ENCODE data around the gene ATP4A.
"Not testable (repeated sequence)": the region's sequence is repeated elsewhere in the genome, so short reads cannot be mapped to it uniquely, and the experiment has no call there.

ATP4A gene

DNA sequence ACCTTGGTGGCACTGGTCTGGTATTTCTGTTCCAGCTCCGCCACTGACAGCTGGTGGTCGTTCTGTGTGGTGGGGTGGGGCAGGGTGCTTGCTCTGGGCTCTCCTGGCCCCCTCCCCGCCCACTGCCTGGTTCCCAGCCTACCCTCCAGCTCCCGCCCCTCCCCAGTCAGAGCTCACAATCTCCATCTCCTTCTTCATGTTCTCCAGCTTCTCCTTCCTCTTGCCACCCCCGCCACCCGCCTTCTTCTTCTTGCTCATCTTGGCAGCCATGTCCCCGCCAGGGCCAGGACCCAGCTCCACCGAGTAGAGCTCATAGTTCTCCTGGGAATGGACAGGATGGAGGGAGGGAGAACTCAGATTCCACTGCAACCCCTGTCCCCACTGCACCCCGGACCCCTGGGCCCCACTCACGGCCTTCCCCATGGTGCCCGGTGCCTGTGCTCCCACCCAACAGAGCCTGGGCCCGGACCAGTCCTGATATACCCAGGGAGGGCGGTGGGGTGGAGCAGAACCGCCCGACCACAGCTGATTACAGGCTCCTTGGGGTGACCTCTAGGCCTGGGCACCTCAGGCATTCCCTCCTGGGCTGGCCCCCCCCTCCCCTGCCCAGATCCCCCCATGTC, at the start of gene ATP4A:
Gene ATP4A, minus strand, starts transcription at position 452 of the 623 bp plus-strand sequence. Its CDS starts 29 bp downstream, at position 423.
- no peaks in the 10 kb centered on the region for H3K36me3 ChIP-seq (ENCODE audit: control insufficient read depth, insufficient read depth, low read length)
- peaks cover 27% of the 10 kb centered on the region for H3K27me3 ChIP-seq (ENCODE audit: control insufficient read depth, insufficient read depth, low read length)
- no peak within 1 kb of the TSS for H3K9ac ChIP-seq (ENCODE audit: low read length)
- H3K4me3 ChIP-seq (ENCODE audit: low read length) = no peak within 1 kb of the TSS
- H3K4me1 ChIP-seq (ENCODE audit: control insufficient read depth, insufficient read depth, low read length) = peaks cover 2% of the 10 kb centered on the region
- H3K9me3 ChIP-seq (ENCODE audit: control insufficient read depth, low read length) = no peaks in the 10 kb centered on the region

- Histone ChIP-seq H3K9ac (ENCODE audit: low read length) (peak within 1 kb of the TSS; percentile 95), H3K9me3 (ENCODE audit: control insufficient read depth, low read length) (no peaks in the 10 kb centered on the region), H3K4me1 (ENCODE audit: control insufficient read depth, insufficient read depth, low read length) (peaks cover 13% of the 10 kb centered on the region), H3K36me3 (ENCODE audit: control insufficient read depth, insufficient read depth, low read length) (no peaks in the 10 kb centered on the region), H3K27me3 (ENCODE audit: control insufficient read depth, insufficient read depth, low read length) (no peaks in the 10 kb centered on the region), H3K4me3 (ENCODE audit: low read length) (peak within 1 kb of the TSS; percentile 66)
Measured at GRCh38 chr19:35612559-35613321, 49.3 kb upstream of the ATP4A start, which contains the start of gene HAUS5. Gene HAUS5 (plus strand): TSS chr19:35612735. CDS start chr19:35612795, 60 bp downstream.

DNA sequence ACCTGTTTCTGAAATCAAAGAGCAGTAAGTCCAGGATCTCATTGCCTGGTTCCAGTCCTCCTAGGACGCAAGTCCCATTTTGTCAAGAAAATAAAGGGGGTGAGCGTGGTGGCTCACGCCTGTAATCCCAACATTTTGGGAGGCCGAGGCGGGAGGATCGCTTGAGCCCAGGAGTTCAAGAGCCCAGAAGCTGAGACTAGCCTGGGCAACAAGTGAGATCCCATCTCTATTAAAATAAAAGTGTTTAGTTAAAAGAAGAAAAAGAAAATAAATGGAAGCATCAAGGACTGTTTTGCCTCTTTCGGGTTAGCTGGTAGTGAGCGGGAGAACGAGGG, 48.7 kb upstream of the ATP4A start:
- Histone ChIP-seq H3K9ac (ENCODE audit: low read length) (peak overlapping the region; percentile 95), H3K36me3 (ENCODE audit: control insufficient read depth, insufficient read depth, low read length) (no peaks in the 10 kb centered on the region), H3K4me1 (ENCODE audit: control insufficient read depth, insufficient read depth, low read length) (peaks cover 13% of the 10 kb centered on the region), H3K4me3 (ENCODE audit: low read length) (peak overlapping the region; percentile 66), H3K9me3 (ENCODE audit: control insufficient read depth, low read length) (no peaks in the 10 kb centered on the region), H3K27me3 (ENCODE audit: control insufficient read depth, insufficient read depth, low read length) (no peaks in the 10 kb centered on the region)

GRCh38 chr19:35609851-35610353, 46.4 kb upstream of the ATP4A start:
- Histone ChIP-seq H3K9me3 (ENCODE audit: control insufficient read depth, low read length) (no peaks in the 10 kb centered on the region), H3K4me1 (ENCODE audit: control insufficient read depth, insufficient read depth, low read length) (peaks cover 16% of the 10 kb centered on the region), H3K27me3 (ENCODE audit: control insufficient read depth, insufficient read depth, low read length) (no peaks in the 10 kb centered on the region), H3K9ac (ENCODE audit: low read length) (no peak overlapping the region), H3K4me3 (ENCODE audit: low read length) (no peak overlapping the region), H3K36me3 (ENCODE audit: control insufficient read depth, insufficient read depth, low read length) (no peaks in the 10 kb centered on the region)

- H3K27me3 ChIP-seq (ENCODE audit: control insufficient read depth, insufficient read depth, low read length) = no peaks in the 10 kb centered on the region
- H3K9ac ChIP-seq (ENCODE audit: low read length) = no peak overlapping the region
- H3K9me3 ChIP-seq (ENCODE audit: control insufficient read depth, low read length) = no peaks in the 10 kb centered on the region
- H3K36me3 ChIP-seq (ENCODE audit: control insufficient read depth, insufficient read depth, low read length) = no peaks in the 10 kb centered on the region
- peaks cover 18% of the 10 kb centered on the region for H3K4me1 ChIP-seq (ENCODE audit: control insufficient read depth, insufficient read depth, low read length)
- H3K4me3 ChIP-seq (ENCODE audit: low read length) = no peak overlapping the region
Measured at GRCh38 chr19:35608251-35608650, 44.8 kb upstream of the ATP4A start.

GRCh38 chr19:35607661-35608060, 44.2 kb upstream of the ATP4A start:
- no peaks in the 10 kb centered on the region for H3K9me3 ChIP-seq (ENCODE audit: control insufficient read depth, low read length)
- H3K4me3 ChIP-seq (ENCODE audit: low read length) = no peak overlapping the region
- no peaks in the 10 kb centered on the region for H3K27me3 ChIP-seq (ENCODE audit: control insufficient read depth, insufficient read depth, low read length)
- no peaks in the 10 kb centered on the region for H3K36me3 ChIP-seq (ENCODE audit: control insufficient read depth, insufficient read depth, low read length)
- H3K4me1 ChIP-seq (ENCODE audit: control insufficient read depth, insufficient read depth, low read length) = peaks cover 13% of the 10 kb centered on the region
- no peak overlapping the region for H3K9ac ChIP-seq (ENCODE audit: low read length)

- H3K9ac ChIP-seq (ENCODE audit: low read length); H3K9me3 ChIP-seq (ENCODE audit: control insufficient read depth, low read length); H3K27me3 ChIP-seq (ENCODE audit: control insufficient read depth, insufficient read depth, low read length): not testable (repeated sequence)
Measured at GRCh38 chr19:35607170-35607569, 43.7 kb upstream of the ATP4A start.

DNA sequence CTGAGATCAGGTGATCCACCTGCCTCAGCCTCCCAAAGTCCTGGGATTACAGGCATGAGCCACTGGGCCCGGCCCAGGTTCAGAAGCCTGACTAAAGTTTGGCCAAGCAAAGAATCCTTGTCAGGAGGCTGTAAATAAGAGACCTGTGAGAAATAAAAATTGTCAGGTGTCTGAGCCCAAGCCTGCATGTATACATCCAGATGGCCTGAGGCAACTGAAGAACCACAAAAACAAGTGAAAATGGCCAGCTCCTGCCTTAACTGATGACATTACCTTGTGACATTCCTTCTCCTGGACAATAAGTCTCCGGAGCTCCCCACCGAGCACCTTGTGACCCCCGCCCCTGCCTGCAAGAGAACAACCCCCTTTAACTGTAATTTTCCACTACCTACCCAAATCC, 41.0 kb upstream of the ATP4A start:
- H3K4me3 ChIP-seq (ENCODE audit: low read length); H3K4me1 ChIP-seq (ENCODE audit: control insufficient read depth, insufficient read depth, low read length): not testable (repeated sequence)

More at GRCh38 chr19:35607170-35607569, 43.7 kb upstream of the ATP4A start:
- not testable (repeated sequence) for H3K36me3 ChIP-seq (ENCODE audit: control insufficient read depth, insufficient read depth, low read length); H3K4me3 ChIP-seq (ENCODE audit: low read length); H3K4me1 ChIP-seq (ENCODE audit: control insufficient read depth, insufficient read depth, low read length)

DNA sequence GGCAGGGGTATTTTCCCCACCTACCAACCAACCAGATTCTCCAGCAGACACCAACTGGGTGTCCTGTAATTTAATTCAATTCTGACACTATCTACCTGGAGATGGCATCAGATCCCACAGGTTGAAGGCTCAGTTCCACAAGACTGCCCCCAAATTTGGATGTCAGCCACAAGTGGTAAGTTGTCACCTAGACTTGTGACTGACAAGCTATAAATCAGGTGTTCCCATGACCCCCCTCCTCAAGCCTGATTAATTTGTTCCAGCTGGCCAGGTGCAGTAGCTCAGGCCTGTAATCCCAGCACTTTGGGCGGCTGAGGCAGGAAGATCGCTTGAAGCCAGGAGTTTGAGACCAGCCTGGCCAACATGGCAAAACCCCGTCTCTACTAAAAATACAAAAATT, 38.5 kb upstream of the ATP4A start:
- Histone ChIP-seq H3K4me3 (ENCODE audit: low read length) (no peak overlapping the region), H3K27me3 (ENCODE audit: control insufficient read depth, insufficient read depth, low read length) (no peaks in the 10 kb centered on the region), H3K9me3 (ENCODE audit: control insufficient read depth, low read length) (no peaks in the 10 kb centered on the region), H3K36me3 (ENCODE audit: control insufficient read depth, insufficient read depth, low read length) (no peaks in the 10 kb centered on the region), H3K4me1 (ENCODE audit: control insufficient read depth, insufficient read depth, low read length) (peaks cover 6% of the 10 kb centered on the region), H3K9ac (ENCODE audit: low read length) (no peak overlapping the region)

More for the DNA sequence above, 41.0 kb upstream of the ATP4A start:
- not testable (repeated sequence) for H3K9ac ChIP-seq (ENCODE audit: low read length); H3K36me3 ChIP-seq (ENCODE audit: control insufficient read depth, insufficient read depth, low read length); H3K9me3 ChIP-seq (ENCODE audit: control insufficient read depth, low read length); H3K27me3 ChIP-seq (ENCODE audit: control insufficient read depth, insufficient read depth, low read length)

DNA sequence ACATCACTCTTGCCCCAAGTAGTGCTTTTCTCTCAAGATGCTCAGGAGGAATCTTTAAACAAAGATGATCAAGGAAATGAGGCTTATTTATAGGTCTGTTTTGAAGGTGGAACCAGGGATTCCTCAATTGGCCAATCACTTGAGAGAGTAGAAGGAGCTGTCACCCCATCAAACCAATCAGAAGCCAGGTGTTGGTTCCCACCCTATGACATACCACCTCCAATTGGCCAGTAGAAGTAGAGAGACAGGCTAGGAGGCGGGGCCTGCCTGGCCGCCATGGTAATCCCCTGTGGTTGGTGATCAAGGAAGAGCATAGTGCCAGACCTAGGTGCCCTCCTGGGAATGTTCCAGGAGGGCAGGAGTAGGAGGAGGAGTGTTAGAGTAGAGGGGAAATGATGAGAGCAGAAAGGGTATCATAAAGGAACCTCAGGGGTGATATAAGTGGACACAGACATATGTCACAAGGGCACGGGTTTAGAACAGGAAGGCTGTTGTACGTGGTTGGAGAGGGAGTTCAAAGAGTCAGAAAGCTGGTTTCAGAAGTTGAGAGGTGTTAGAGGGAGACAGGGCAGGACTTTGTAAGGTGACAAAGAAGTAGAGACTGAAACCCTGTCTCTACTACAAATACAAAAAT, 33.0 kb upstream of the ATP4A start:
- no peak overlapping the region for H3K9ac ChIP-seq (ENCODE audit: low read length)
- no peaks in the 10 kb centered on the region for H3K27me3 ChIP-seq (ENCODE audit: control insufficient read depth, insufficient read depth, low read length)
- H3K36me3 ChIP-seq (ENCODE audit: control insufficient read depth, insufficient read depth, low read length) = no peaks in the 10 kb centered on the region
- H3K9me3 ChIP-seq (ENCODE audit: control insufficient read depth, low read length) = no peaks in the 10 kb centered on the region
- H3K4me1 ChIP-seq (ENCODE audit: control insufficient read depth, insufficient read depth, low read length) = no peaks in the 10 kb centered on the region
- no peak overlapping the region for H3K4me3 ChIP-seq (ENCODE audit: low read length)

GRCh38 chr19:35595928-35596327, 32.5 kb upstream of the ATP4A start:
- no peak overlapping the region for H3K9ac ChIP-seq (ENCODE audit: low read length)
- no peaks in the 10 kb centered on the region for H3K36me3 ChIP-seq (ENCODE audit: control insufficient read depth, insufficient read depth, low read length)
- H3K9me3 ChIP-seq (ENCODE audit: control insufficient read depth, low read length) = no peaks in the 10 kb centered on the region
- H3K4me3 ChIP-seq (ENCODE audit: low read length) = no peak overlapping the region
- H3K4me1 ChIP-seq (ENCODE audit: control insufficient read depth, insufficient read depth, low read length) = no peaks in the 10 kb centered on the region
- H3K27me3 ChIP-seq (ENCODE audit: control insufficient read depth, insufficient read depth, low read length) = no peaks in the 10 kb centered on the region

DNA sequence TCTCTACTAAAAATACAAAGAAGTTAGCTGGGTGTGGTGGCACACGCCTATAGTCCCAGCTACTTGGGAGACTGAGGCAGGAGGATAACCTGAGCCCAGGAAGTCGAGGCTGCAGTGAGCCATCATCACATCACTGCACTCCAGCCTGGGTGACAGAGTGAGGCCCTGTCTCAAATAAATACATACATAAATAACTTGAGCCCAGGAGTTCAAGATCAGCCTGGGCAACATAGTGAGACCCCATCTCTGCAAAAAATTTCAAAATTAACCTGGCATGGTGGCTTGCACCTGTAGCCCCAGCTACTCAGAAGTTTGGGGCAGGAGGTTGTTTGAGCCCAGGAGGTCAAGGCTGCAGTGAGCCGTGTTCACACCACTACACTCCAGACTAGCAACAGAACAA, 31.6 kb upstream of the ATP4A start:
- H3K9me3 ChIP-seq (ENCODE audit: control insufficient read depth, low read length); H3K9ac ChIP-seq (ENCODE audit: low read length); H3K27me3 ChIP-seq (ENCODE audit: control insufficient read depth, insufficient read depth, low read length); H3K4me1 ChIP-seq (ENCODE audit: control insufficient read depth, insufficient read depth, low read length); H3K4me3 ChIP-seq (ENCODE audit: low read length); H3K36me3 ChIP-seq (ENCODE audit: control insufficient read depth, insufficient read depth, low read length): not testable (repeated sequence)

Data from mucosa of stomach (tissue), 1 donor.